Left ventricle myocardium superior (tissue), 1 donor: ENCODE data around the gene PCED1B. TPM values are rescaled to one million over a fixed set of nuclear protein-coding genes. Genes with fewer than 3 reads are reported as not detected.
"Not testable (repeated sequence)": the region's sequence is repeated elsewhere in the genome, so short reads cannot be mapped to it uniquely, and the experiment has no call there.

Experiments used
- ATAC-seq: fragments of 200-7000 bp; cut with Tn5 transposase; one replicate; pipeline ENCODE4 v1.9.1; 2020; ENCODE audit warnings: mild to moderate bottlenecking, moderate library complexity
- DNase-seq: peaks from one replicate; pipeline ENCODE4 v3.0.0-alpha.2; 2020
- intact Hi-C: fragments of 100-400 bp; cut with micrococcal nuclease; formaldehyde crosslinking; loops from one replicate; pipeline ENCODE4 v1.11.0; 2022
- long read RNA-seq: library from polyadenylated mRNA; unstranded; transcript quantifications from one replicate; pipeline ENCODE4 v2.0.0, GENCODE V29; 2021
- total RNA-seq: library from RNA; stranded (reverse); fragmentation: NEBNext Ultra II Directional; extraction: Animal tissue kit (Norgen Biotek cat#: 25700); gene quantifications from one replicate; pipeline ENCODE4 v1.2.1, GENCODE V29; 2021
- donor health status: DM: no; HTN: yes; CAD: no; lungs with severe emphysema.

The PCED1B gene, protein sequence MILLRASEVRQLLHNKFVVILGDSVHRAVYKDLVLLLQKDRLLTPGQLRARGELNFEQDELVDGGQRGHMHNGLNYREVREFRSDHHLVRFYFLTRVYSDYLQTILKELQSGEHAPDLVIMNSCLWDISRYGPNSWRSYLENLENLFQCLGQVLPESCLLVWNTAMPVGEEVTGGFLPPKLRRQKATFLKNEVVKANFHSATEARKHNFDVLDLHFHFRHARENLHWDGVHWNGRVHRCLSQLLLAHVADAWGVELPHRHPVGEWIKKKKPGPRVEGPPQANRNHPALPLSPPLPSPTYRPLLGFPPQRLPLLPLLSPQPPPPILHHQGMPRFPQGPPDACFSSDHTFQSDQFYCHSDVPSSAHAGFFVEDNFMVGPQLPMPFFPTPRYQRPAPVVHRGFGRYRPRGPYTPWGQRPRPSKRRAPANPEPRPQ
- 1.1 TPM for total RNA-seq
- long read RNA-seq, partial matches to known transcripts, result 0 of 1 reads
- long read RNA-seq, other reads (novel, unspliced or antisense), result 1 of 1 reads

DNA sequence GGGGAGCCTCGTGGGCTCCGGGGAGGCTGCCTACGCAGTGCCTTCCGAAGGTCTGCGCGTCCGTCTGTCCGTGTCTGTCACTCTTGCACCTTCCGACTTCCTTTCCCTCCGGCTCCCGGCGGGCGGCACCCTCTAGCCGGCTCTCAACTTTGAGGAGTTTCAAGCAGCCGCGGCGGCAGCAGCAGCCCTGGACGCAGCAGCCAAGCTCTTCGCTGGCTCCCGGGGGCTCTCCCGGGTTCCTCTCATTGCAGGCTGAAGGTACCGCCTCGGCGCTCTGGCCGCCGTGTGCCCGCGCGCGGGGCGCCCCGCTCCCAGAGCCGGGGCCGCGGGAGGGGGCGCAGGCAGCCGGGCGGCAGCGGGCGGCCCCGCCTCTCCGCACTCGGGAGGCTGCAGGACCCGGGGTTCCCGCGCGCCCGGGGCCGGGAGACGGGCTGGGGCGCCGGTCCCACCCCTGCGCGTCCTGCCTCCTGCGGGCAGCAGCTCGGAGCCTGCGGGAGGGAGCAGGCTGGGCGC is at the start of gene PCED1B, which contains the start of gene AMIGO2:
Gene PCED1B (plus strand): TSS at position 154 of the 513 bp plus-strand sequence. CDS start 155,443 bp downstream, outside the sequence.
Gene AMIGO2 (minus strand): TSS at position 492 of the 513 bp plus-strand sequence. CDS start 957 bp downstream, outside the sequence.
- DNase-seq (peak; percentile 86), ATAC-seq (peak; percentile 82)
- intact Hi-C loops, result no loop called here

DNA sequence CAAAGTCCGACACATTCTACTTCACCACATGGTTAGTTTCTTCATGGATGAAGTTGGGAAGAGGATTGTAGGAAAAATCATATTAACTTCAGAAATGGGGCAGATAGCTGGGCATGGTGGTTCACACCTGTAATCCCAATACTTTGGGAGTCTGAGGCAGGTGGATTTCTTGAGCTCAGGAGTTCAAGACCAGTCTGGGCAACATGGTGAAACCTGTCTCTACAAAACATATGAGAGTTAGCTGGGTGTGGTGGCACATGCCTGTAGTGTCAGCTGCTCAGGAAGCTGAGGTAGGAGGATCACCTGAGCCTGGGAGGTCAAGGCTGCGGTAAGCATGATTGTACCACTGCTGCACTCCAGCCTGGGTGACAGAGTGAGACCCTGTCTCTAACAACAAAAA is 49.5 kb upstream of the PCED1B start:
- ATAC-seq, result no peak

DNA sequence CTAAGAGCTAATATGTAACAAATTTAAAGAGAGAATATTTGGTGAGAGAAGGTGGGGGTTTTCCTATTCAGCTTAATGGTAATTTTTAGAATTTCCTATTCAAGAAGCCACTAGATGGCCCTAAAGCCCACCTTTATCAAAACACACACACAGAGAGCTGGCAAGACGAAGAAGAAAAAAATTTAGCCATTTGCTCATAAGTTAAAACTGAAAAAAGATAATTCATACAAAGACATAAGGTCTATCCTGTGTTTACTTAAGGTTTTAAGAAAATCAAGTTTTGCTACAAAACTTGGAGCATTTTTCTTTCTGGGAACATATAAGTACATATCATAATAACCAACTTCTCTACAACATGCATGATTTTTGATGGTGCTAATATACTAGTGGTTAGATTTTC is 46.8 kb upstream of the PCED1B start:
- no peak for DNase-seq
- intact Hi-C loops, result loop anchor here (10.0 kb wide), 2 partner anchors 272 to 652 kb away; no protein-coding TSS in a partner anchor
- peak; percentile 83 for ATAC-seq

More for the DNA sequence above, 49.5 kb upstream of the PCED1B start:
- DNase-seq, result no peak
- intact Hi-C loops, result loop anchor here (10.0 kb wide), 2 partner anchors 275 to 655 kb away; no protein-coding TSS in a partner anchor

DNA sequence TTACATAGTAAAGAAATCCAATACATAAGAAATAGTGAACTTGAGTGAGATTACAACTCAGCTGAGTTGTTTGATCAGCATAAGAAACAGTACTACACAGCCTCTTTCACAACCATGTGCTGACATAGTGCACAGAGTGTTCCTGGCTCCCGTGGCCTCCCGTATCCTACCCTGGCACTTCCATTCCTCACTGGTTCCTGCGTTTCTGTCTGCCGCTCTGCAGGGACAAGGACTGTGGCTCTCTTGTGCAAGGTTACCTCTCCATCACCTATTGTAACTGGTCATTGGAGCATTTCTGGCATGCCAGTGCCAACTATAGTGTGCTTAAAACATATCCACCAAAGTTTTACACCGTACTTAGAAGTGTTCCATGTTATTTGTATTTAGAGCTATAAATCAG is 46.3 kb upstream of the PCED1B start:
- ATAC-seq (peak; percentile 95), DNase-seq (peak; percentile 48)
- intact Hi-C loops, result loop anchor here (10.0 kb wide), 2 partner anchors 272 to 652 kb away; no protein-coding TSS in a partner anchor

DNA sequence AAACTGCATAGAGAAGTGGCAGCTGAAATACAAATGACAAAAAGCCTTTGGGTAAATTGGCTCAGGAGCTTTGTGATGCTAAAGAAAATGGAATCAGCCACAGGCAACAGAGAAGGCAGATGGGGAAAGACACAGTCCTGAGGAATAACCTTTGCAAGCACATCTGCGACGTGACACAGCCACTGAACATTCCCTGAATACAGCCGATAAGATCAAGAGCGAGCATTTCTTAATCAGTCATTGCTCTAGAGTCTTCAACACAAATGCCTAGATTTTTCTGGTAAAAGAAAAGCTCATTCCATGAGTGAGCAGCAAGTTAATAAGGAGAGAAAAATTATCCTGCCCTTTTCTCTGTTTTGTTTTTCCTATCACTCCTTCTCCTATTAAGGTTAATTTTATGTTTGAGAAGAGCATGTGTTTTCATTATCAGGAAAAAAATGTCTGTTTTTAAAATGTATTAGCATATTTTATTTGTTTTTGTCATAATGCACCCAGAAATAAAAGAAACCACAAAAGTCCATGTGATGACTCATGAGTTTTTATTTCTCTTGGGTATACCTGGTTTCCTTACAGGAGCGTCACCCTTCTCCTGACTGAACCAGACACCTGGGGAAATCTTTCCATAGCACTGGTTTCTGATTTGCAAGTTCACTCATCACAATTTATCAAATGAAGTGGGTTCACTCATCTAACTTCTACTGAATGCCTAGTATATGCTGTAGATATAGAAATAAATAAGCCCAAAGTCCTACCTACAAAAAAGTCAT is 45.4 kb upstream of the PCED1B start:
- DNase-seq, result no peak
- ATAC-seq, result no peak
- intact Hi-C loops, result loop anchor here (10.0 kb wide), 2 partner anchors 271 to 651 kb away; no protein-coding TSS in a partner anchor

DNA sequence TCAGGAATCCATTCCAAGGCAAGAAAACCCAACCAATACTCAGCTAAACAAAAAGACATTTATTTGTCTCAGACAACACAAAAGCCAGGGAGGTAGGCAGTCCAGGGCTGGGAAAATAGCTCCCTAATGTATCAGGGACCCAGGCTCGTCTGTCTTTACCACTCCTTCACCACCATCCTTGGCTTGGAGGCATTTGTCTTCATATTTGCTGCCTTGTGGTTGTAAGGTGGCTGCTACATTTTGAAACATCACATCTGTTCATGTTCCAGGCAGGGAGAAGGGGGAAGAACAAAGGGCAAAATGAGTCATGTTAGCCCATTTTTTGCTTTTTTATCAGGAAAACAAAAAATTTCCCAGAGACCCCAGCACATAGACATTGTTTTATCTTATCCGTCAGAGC is 44.8 kb upstream of the PCED1B start:
- intact Hi-C loops, result loop anchor here (10.0 kb wide), 2 partner anchors 270 to 650 kb away; no protein-coding TSS in a partner anchor
- DNase-seq (no peak), ATAC-seq (no peak)

DNA sequence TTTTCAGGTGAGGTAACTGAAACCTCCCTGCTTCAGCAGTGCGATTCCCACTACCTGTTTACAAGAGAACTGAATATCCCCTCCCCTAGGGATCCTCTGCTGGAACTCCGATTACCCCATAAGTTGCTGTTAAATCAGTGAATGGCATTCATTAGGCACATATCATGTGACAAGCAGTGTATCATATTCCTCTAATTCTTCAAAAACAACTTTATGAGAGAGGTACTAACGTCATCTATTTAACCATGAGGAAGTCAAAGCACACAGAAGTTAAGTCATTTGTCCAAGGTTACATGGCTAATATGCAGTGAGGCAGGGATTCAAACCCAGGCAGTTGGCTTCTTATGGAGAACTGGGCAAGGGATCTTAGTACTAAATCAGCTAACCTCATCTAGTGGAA is 43.9 kb upstream of the PCED1B start:
- DNase-seq (no peak), ATAC-seq (no peak)
- intact Hi-C loops, result loop anchor here (10.0 kb wide), 2 partner anchors 269 to 649 kb away; no protein-coding TSS in a partner anchor

DNA sequence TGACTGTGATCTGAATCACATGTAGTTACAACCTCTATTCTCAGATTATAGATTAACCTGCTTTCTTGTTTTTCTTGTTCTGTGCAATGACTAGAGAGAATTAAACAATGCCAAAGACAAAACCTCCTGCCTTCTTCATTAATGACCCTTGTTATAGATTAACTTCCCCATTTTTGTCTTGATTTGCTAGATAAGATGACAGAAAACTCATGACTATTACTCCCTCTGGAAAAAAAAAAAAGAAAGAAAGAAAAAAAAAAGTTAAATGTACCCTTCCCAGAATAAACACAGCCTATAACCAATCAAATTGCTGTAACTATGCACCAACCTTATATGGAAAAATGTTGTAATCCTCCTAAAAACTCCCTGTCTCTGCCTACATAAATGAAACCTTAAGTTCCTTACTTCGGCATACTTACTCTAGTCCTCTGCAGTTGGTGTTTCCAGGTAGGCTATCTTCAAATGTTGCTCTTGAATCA is 41.1 kb upstream of the PCED1B start:
- ATAC-seq (no peak), DNase-seq (no peak)
- intact Hi-C loops, result loop anchor here (10.0 kb wide), 2 partner anchors 266 to 646 kb away; no protein-coding TSS in a partner anchor

DNA sequence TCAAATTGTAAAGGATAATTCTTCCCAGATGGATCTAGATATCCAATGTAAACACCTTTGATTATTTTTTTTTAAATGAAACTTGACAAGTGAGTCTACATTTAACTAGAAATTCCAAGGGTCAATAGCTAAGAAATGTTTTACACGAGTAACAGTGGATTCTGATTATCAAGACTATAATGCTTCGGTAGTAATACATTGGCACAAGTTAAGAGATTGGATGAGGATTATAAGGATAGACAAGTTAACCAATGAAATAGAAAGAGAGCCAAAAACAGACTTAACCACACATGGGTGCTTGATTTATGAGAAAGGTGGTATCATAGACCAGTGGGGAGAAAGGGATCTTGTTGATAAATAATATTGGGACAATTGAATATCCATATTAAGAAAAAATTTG is 40.3 kb upstream of the PCED1B start:
- DNase-seq (no peak), ATAC-seq (no peak)
- intact Hi-C loops, result loop anchor here (10.0 kb wide), 2 partner anchors 266 to 646 kb away; no protein-coding TSS in a partner anchor

DNA sequence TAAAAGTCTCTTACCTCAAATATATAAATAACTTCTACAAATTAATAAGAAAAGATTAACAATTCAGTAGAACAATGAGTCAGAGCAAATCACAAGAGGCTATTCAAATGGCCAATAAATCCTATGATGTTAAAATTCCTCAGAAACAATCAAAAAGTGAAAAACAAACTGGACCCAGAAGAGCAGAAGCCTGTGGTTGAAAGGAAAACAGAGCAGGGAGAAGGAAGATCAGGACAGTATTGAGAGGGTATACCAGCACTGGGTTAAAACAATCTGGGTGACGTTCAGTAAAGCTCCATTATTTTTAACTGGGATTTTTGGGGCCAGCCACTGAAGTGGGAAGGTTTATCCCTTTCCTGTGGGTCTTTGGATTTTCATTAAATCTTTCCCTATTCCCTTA is 39.7 kb upstream of the PCED1B start:
- no peak for ATAC-seq
- intact Hi-C loops, result loop anchor here (10.0 kb wide), 2 partner anchors 265 to 645 kb away; no protein-coding TSS in a partner anchor
- no peak for DNase-seq

DNA sequence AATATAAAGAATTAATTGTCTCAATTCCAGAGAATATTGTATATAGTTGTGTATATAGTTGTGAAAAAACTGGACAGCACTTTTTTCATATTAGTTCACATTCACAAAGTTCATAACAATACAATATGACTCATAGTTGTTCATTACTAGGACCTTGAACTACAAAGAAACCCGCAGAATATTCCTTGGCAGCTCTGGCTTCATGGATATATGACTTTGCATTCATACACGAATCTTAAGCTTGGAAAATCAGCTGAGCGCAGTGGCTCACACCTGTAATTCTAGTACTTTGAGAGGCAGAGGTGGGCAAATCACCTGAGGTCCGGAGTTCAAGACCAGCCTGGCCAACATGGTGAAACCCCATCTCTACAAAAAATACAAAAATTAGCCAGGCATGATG is 38.1 kb upstream of the PCED1B start:
- intact Hi-C loops, result no loop called here
- no peak for DNase-seq
- no peak for ATAC-seq

DNA sequence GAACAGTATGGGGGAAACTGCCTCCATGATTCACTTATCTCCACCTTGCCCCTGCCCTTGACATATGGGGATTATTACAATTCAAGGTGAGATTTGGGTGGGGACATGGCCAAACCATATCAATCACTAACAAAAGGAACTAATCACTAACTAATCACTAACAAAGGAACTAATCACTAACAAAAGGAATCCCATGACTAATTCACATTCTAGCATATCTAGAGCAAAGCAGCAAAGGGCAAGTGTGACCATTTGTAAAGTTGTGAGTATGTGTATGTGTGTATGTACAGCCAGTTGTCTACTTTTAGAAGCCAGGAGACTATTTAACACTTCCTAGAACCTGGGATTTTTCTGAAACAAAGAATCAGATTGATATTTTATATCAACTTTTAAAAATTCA is 30.9 kb upstream of the PCED1B start:
- no peak for ATAC-seq

DNA sequence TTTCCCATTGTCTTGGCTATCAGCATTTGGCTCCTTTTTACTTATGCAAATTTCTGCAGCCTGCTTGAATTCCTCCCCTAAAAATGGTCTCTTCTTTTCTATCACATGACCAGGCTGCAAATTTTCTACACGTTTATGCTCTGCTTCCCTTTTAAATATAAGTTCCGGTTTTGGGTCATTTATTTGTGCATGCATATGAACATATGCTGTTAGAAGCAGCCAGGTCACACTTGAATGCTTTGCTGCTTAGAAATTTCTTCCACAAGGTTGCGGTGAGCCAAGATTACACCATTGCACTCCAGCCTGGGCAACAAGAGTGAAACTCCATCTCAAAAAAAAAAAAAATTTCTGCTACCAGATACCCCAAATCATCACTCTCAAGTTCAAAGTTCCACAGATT is 28.1 kb upstream of the PCED1B start:
- intact Hi-C loops, DNase-seq, ATAC-seq: not testable (repeated sequence)

More for the DNA sequence above, 30.9 kb upstream of the PCED1B start:
- no peak for DNase-seq
- intact Hi-C loops, result no loop called here

DNA sequence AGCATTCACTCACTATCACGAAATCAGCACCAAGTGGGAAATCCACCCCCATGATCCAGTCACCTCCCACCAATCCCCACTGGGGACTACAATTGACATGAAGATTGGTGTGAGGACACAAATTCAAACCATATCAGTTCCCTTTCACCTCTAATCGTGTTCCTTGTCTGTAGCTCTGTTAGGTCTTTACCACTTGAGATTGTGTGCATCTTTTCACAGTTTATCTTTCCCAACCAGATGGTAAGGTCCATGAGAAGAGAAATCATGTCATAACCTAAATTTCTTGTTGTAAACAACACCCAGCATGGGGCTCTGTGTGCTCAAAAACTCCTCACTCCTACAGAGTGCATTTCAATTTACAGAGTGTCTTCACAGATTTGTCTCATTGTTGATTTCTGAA is 27.1 kb upstream of the PCED1B start:
- ATAC-seq (no peak), DNase-seq (no peak)
- intact Hi-C loops, result no loop called here

DNA sequence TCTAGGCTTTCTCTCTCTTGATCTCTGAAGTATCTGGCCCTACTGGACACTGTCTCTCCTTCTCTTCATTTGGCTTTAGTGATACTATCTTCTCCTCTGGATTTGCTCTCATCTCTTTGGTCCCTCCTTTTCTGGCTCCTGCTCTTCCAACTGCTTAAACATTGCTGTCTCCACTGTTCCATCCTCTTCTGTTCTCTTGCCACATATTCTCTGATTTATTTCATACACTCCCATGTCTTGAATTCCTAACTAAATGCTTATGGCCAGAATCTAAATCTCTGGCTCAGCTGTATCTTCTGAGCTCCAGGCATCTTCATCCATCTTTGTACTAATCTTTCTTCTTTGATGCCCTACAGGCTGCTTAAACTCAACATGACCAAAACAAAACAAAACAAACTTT is 25.5 kb upstream of the PCED1B start:
- no peak for ATAC-seq
- DNase-seq, result no peak
- intact Hi-C loops, result no loop called here

DNA sequence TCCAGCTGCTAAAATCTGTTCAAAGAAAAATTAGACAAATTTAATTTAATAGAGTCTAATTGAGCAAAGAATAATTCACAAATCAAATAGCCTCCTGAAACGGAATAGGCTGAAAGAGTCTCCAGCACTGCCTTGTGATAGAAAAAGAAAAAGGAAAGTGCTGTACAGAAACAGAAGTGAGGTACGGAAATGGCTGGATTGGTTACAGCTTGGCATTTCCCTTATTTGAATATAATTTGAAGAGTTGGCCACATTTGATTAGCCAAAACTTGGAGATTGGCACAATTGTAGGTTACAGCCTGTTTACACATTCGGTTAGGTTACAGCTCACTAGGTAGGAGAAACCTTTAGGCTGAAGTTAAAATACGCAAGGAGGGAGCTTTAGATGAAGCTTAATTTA is 24.8 kb upstream of the PCED1B start:
- ATAC-seq, result no peak
- intact Hi-C loops, result no loop called here

DNA sequence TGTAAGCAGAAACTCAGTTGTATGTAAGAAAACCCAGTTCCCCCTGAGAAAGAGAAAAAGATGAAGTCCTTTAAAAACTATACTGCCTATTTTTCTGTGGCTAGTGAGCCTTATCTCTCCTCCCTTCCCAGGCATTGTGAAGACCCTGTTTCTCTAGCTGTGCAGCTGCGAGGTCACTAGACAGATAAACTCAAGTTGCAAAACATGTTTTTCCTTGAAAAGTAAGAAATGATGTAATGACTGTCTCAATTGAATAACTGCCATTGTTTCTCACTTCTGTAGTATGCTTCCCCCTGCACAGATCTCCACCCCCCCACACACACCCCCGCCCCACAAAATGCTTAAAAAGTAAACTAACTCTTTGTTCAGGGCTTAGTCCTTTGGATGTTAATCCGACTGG is 23.6 kb upstream of the PCED1B start:
- ATAC-seq, DNase-seq, intact Hi-C loops: not testable (repeated sequence)

More for the DNA sequence above, 24.8 kb upstream of the PCED1B start:
- no peak for DNase-seq

DNA sequence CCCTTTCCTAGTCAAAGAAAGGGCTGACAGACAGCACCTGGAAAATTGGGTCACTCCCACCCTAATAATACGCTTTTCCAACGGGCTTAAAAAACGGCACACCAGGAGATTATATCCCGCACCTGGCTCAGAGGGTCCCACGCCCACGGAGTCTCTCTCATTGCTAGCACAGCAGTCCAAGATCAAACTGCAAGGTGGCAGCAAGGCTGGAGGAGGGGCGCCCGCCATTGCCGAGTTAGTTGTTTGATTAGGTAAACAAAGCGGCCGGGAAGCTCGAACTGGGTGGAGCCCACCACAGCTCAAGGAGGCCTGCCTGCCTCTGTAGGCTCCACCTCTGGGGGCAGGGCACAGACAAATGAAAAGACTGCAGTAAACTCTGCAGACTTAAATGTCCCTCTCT is 22.5 kb upstream of the PCED1B start:
- intact Hi-C loops, DNase-seq, ATAC-seq: not testable (repeated sequence)

DNA sequence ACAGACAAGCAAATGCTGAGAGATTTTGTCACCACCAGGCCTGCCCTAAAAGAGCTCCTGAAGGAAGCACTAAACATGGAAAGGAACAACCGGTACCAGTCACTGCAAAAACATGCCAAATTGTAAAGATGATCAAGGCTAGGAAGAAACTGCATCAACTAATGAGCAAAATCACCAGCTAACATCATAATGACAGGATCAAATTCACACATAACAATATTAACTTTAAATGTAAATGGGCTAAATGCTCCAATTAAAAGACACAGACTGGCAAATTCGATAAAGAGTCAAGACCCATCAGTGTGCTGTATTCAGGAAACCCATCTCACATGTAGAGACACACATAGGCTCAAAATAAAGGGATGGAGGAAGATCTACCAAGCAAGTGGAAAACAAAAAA is 20.8 kb upstream of the PCED1B start:
- intact Hi-C loops, DNase-seq, ATAC-seq: not testable (repeated sequence)
